Cortex of kidney (tissue), 1 donor: ENCODE measurements around the gene ROR2.

Experiments used
- DNase-seq: peaks from one replicate; lab custom pipeline; 2025; lab: John Stamatoyannopoulos, UW

ROR2 gene

DNA sequence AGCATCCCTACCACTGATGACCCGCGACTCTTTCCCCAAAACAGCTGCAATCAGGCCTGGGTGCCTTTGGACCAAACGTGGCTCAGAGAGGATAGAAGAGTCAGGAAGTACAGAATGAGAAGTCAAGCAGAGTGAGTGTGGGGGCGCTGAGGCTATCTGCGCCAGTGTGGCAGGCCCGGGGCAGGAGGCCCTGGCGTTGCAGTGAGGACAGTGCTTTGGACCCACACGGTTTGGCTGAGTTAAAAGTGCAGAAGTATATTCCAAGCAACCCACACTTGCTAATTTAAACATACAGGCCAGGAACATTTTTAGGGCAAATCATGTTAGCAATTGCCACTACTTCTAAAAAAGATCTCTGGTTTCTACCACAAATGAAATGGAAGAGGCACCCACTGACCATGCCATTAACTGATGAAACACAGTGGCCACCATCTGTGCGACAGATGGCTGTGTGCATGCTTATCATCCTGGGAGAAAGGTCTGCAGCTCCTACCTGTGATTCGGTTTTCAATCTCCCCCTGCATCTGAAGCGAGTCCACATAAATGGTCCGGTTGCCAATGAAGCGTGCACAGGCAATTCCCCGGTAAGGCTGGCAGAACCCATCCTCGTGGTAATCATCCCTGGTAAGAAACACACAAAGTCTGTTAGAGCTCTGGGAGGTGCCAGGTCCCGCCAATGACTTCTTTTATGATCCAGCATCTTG, 213.0 kb downstream of the ROR2 start:
- DNase-seq: no peak

DNA sequence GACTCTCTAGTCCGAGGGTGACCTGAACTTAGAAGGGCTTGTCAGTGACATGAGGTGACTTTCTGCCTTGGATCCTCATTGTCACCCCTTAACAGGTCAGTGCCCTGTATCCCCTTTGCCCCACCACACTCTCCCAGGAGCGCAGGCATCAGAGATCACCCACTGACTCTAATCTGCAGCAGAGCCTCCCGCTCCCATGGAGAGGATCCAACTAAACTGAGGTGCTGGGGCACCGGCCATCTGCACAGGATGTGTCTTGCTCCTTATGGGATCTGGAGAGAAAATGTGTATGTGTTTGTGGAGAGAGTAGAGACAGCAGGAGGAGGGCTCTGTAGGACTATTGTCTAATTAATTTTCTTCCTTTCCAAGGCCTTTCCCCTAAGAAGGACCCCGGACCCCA, 213.7 kb downstream of the ROR2 start:
- DNase-seq: no peak

DNA sequence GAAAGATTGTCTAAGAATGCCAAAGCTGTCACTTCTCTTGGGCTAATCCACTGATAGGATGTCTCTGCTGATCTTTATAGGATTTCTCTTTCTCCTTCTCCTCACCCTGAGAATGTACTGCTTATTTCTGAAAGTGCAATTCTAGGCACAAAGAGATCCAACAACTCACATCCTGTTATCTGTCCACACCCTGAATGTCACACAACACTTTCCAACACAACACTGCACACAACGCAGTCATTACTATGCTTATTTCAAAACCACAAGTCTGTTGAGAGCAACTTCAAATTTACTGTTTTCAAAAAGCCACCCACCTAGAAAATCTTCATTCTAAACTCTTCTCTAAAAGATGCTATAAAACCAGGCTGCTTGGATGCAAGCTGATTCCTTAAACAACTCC, 215.0 kb downstream of the ROR2 start:
- DNase-seq: no peak

DNA sequence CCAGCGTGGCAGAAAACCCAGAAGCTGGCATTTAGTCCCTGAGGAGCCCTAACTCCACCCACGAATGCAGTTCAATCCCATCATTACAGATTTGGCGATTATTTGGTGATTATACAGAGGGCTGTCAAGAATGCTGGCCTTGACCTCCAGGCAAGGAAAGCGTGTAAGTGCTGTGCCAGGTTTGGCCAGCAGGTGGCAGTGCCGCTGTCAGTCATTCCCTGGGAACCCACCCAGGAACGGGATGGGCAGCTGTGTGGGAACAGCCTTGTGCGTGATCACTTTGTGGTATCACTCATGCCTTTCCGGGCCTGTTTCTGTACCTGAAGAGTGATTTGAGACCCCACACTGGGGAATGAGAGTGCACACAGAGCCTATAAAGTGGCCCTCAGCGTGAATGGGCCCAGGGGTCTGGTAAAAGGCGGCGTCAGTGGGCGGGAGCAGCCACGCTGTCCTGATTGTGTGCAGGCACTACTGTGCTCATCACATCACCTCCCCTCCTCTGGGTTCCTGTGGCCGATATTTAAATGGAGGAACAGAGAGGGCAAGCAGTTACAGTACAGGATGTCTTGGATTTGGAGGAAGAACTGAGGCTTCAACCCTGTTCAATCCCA, 215.6 kb downstream of the ROR2 start:
- DNase-seq: no peak

DNA sequence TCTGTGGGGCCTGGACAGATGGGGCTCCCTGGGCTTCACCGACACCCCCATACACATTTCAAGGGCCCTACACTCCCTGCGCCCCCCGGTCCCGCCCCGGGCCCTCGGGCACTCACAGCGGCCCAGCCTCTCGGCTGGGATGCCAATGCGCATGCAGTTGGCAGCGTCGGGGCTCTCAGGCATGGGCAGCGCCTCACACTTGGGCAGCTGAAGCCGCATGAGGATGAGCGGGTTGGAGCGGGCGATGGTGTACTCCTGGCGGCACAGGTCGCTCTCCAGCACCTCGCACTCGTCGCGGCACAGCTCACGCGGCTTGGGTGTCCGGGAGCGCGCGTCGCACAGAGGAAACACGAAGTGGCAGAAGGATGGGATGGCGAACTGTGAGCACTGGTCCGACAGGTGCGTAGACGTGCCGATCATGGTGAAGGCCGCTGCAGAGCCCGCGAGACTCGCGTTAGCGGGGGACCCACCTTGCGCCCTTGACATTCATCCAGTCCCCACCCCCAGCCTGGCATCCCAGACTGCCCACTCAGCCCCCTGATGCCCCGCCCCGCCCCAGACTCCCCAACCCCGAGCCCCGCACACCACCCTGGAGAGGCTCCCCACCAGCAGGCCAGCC, 216.9 kb downstream of the ROR2 start:
- DNase-seq: no peak

DNA sequence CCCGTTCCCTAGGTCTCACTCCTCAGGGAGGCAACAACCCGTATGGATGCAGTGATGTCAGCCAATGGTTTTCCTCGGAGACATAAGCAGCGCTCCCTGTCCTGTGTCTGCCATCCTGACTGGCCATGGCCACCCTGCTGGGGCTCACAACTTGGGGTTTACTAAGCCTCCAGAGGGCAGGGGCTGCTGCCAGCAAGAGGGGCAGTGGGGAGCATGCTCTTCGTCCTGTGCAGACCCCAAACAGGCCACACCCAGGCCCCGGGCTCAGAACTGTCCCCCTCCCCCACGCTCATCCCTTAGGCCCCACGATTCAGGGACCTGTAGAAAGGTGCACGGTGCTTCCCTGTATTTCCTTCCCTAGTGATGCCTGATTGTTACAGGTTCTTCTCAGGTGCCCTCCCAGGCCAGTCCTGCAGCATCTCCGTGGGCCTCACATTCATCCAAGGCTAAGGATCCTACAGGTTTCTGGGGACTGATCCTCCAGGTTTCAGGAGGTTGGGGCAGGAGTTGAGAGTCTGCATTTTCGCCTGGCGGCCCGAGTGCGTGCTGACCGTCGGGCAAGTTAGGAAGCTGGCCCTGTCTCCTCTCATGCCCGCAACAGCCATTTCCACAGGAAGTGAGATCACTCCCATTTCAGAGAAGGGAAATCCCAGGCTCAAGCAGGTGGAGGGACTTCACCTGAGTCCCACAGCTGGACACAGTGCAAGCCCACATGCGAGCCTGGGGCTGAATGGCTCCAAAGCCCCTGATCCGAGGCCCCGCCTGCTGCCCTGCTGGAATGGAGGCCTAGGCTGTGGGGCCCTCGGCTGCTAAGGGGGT, 217.6 kb downstream of the ROR2 start:
- DNase-seq: no peak

DNA sequence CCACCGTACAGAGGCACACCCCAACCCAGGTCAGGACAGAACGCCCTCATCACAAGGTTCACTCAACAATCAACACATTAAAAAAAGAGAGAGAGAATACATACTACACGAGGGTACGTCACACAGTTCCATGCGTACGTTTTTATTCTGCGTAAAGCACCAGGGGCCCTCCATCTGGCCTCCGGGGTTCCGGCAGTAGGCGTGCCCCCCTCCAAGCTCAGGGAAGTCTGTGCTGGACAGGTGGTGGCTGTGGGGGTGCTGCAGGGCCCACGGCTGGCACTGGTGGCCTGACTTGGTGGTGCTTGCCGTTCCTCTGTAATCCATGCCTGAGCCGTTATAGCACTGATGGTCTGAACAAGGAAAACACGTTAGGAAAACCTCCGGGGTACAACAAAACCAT, 219.2 kb downstream of the ROR2 start:
- no peak for DNase-seq

DNA sequence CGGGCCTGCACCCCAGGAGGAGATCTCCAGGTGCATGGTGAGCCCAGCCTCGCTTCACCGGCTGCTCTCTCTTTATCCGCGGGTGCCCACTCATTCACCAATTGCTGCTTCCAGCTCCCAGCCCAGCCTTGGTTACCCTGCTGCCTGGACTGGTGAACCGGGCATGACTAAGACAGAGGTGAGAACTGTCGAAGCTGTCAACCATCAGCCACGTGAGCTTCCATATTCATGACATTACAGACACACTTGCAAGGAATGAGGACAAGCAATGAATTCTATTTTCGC, 220.5 kb downstream of the ROR2 start:
- no peak for DNase-seq

DNA sequence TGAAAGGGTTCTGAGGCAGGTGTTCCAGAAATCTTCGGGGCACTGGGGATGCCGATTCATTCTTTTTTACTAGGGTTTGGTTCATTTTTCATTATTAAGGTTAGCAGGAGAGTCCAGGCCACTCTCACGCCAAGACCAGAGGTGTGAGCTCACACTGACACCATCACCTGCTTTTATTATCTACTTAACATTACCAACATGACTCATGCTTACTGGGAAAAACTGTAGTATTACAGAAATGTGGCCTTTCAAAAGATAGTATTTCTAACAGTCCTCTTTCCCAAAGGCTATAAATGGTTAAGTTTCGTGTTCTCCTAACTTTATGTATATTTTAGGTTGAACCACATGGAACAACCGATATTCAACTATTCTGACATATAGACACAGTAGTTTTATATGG, 222.1 kb downstream of the ROR2 start:
- no peak for DNase-seq

DNA sequence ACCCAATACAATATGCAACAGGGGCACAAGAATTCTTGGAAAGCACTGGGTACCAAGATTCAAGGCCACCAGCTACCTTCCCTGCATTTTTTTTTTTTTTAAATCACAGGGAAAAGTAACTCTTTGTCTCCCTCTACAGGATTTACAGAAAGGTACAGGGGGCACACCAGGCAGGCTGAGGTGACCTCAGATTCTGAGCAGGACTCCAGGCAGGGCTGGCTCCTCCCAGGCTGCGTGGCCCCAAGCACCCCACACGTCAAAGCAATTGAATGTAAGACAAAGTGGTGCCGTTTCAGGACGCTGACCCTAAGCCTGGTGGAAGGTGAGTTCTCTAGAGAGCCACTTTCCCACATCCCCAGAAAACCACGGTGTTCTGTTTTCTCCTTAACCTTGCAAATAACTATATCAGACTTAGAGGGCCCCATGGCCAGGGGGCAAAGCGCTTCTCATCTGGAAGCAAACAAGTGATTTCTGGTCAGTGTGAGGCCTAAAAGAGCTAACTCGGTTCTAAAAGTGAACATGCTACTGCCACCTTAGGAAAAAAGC, 222.6 kb downstream of the ROR2 start:
- DNase-seq: no peak

DNA sequence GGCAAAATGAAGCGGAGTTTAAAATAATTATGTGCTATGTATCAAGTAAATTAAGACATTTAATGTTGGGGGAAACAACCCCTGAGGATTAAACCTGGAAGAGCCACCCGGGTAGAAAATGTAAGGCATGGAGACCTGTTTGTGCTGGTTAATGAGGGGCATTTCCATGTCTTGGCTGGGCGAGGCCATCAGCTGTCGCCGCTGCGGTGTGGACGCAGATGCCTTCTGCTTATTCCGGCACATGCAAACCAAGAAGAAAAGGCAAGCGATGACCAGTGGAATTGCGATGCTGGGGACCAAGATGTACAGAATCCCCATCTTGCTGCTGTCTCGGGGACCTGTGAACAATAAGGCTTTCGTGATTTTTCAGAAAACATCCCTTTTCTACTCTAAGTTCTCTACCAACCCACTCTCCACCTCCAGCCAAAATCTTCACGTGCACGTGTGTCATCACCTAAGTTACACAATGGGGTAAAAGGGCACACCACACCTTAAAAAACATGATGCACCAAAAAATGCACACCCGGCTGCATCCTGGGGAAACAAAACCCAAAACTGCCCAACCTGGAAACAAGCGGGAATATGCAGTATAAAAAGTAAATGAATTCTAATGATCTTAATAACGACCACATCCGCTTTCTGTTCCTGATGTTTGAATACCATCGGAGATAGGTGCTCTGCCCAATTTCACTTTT, 223.5 kb downstream of the ROR2 start:
- no peak for DNase-seq

DNA sequence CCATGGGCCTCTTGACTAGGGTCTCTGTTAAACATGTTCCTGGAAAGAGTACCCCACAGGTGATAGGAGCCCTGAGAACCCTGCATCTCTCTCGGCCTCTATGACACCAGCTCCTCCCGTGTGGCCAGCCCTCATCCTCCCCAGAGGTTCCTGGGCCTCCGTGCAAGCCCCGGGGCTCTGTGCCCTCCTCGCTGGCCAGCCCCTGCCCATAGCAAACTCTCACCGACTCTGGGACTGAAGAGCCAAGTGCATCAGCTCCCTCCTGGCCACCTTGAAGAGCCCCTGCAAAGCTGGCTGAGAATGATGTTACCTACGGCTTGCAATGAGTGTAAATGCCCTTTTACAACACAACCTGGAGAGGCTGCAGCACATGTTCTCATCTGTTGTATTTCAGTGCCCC, 224.4 kb downstream of the ROR2 start:
- no peak for DNase-seq

DNA sequence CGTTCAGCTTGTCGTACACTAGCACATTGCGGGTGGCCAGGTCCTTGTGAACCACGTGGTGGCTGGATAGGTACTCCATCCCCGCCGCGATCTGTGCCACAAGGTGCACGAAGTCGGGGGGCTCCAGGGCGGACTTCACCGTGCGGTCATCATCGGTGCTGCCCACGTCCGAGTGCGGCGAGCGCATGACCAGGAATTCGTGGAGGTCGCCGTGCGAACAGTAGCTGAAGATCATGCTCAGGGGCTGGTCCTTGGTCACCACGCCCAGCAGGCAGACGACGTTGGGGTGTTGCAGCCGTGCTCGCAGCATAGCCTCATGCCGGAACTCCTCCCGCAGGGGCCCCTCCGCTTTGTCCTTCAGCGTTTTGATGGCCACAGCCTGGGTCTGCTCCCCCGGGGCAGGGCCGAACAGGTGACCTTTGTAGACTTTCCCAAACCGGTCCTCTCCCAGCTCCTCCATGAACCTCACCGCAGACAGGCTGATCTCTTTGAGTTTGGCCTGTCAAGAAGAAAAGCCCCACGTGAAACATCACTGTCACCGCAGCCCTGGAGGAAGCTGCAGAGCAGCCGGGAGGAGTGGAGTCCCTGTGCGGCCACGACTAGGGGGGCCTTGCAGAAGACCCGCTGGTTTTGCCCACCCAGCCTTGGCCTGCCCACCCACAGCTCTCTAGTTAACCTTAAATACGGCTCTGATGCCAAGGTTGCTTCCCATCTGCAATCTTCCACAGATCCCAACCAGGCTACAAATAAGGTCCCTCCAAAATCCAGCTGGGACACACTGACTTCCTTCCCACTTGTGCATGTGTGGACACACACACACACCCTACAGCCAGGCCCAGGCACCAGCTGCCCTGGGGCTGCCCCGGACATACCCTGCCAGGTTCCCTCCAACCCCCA, 225.2 kb downstream of the ROR2 start:
- DNase-seq: no peak

DNA sequence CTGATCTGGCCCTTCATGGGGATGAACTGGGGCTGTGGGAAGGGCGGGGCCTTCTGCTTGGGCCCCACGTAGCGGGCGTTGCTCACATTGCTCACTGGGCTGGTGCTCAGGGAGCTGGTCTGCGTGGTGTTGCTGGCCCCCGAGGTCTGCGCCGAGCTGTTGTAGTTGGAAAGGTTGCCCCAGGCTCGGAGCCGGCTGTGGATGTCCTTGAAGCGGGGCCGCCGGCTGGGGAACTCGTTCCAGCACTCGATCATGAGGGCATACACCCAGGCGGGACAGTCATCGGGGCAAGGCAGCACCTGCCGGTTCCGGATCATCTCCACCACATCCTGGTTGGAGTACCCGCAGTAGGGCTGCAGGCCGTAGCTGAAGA, 226.0 kb downstream of the ROR2 start:
- no peak for DNase-seq

DNA sequence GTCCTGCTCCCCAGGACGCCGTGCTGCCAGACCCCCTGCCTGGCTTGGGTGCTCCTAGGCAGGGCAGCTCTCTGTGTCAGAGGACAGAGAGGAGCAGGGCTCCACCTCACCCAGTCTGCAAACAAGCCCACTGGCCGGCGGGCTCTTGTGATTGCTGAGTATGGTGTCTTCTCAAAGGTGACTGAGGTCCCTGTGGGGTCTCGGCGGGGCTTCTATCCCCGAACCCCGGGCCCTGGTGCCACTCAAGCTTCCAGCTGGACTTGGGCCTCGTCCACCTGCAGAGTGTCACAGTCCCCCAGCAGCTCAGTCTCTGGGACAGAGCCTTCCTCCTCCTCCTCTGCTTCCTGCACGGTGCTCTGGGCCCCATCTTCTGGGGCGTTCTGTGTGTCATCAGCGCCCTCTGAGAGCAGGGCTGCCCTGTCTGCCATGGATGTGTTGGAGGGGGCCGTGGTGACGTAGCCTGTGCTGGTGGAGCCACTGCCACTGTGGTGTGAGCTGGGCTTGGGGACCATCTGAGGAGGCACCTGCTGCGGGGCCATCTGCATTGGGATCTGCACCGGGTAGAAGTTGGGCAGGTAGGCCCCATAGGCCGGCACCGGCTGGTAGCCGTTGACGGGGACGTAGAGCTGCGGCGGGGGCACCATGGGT, 226.5 kb downstream of the ROR2 start:
- DNase-seq: no peak

DNA sequence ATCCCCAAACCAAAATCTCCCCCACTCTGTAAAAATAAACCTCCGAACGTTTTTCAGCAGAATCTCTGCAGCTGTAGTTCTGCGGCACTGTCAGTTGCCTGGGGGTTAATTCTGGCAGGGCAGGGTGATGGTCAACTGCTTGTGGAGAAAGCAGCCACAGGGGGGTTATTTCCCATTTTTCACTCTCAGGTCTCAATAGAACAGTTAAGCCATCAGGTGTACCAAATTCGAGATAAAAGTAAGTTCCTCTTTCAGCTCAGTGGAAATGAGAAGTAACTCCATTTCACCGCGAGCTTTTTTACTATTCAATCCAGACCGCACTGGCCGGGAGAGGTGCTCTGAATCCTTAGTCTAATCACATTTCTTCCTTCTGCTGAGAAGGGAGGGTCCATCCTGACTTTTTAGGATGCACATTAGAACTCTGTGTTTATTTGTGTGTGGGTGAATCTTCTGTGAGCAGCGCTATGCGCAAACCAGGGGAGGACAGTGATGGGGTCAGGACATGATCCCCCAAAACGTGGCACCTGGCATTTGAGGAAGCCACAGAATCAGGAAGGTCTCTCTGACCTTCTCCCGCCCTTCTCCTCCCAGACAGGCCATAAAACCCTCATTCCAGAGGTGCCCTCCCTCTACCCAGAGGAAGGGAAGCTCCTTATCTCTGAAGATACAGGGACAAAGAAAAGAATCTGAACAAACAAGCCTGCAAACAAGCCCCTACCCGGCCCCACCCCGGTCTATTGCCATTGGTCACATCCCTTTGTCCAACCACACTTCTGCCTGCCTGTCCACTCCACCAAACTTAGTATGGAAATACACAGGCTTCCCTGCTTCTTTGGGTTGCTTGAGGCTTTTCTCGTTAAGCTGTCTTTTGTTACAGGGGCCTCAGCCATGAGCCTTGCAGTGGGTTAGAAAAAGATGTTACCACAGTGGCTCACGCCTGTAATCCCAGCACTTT, 229.0 kb downstream of the ROR2 start:
- DNase-seq: no peak

DNA sequence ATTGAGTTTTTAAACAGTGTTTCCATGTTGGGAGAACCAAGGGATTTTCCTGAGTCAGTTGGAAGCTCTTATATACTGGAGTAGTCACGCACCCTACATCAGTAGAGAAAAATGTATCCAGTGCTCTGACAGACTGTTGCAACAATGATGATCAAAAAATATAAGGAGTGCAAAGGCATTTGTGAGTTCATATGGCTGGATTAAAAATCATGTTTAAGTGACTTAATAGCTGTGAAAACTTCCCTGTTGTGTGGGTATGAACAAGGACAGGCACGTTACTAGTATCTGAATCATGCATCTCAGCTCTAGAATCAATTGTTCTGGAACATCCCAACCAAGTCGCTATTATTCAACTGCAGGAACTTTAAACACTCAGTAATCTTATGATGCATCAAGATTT, 229.7 kb downstream of the ROR2 start:
- no peak for DNase-seq

DNA sequence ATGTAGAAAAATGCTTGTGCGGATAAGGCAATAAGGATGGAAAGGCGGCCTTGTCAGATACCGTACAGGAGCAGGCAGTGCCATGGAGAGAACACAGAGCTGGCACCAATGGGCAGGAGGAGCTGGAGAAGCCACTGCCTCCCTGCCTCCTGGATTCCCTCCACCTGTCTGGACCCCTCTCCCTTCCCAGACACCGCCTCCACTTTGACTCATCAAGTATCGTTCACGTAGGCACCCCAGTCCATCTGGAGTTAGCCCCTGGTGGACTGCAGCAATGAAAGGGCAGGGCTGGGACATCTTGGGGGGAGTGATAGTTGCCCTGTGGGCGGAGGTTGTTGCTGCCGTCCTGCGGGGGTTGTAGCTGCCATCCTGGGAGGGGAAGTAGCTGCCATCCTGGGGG, 232.0 kb downstream of the ROR2 start:
- DNase-seq: no peak

DNA sequence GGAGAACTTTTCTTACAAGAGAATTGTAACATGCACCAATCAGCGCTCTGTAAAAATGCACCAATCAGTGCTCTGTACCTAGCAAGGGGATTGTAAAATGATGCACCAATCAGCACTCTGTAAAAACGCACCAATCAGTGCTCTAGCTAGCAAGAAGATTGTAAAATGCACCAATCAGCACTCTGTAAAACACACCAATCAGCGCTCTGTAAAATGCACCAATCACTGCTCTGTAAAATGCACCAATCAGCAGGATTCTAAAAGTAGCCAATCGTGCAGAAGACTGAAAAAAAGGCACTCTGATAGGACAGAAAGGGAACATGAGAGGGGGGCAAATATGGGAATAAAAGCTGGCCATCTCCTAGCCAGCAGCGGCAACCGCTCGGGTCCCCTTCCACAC, 233.2 kb downstream of the ROR2 start:
- no peak for DNase-seq

DNA sequence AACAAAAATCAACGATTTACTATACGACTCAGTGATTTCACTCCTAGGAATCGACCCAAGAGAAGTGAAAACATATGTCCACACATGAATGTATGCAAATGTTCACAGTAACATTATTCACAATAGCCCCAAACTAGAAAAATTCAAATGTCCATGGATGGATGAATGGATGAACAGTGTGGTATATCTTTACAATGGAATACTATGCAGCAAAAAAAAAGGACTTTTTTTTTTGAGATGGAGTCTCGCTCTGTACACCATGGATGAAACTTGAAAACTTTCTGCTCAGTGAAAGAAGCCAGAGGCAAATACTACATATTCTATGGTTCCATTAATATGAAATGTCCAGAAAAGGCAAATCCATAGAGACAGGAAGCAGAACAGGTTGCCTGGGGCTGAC, 233.8 kb downstream of the ROR2 start:
- DNase-seq: no peak
